NCI-H1930 (cell line): Measurements from ENCODE around the gene FBXL13.
"Not testable (repeated sequence)": the region's sequence is repeated elsewhere in the genome, so short reads cannot be mapped to it uniquely, and the experiment has no call there.

Experiments
- DNase-seq, 2 experiments: peaks; one replicate each; lab custom pipeline; 2025; lab: John Stamatoyannopoulos, UW

The FBXL13 gene

DNA sequence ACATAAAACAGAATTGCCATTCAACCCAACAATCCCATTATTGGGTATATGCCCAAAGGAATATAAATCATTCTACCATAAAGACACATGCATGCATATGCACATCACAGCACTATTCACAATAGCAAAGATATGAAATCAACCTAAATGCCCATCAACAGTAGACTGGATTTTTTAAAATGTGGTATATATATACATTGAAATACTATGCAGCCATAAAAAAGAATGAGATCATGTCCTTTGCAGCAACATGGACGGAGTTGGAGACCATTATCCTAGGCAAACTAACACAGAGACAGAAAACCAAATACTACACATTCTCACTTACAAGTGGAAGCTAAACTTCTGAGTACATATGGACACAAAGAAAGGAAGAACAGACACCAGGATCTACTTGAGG, 51.0 kb downstream of the FBXL13 start:
- not testable (repeated sequence) for DNase-seq

DNA sequence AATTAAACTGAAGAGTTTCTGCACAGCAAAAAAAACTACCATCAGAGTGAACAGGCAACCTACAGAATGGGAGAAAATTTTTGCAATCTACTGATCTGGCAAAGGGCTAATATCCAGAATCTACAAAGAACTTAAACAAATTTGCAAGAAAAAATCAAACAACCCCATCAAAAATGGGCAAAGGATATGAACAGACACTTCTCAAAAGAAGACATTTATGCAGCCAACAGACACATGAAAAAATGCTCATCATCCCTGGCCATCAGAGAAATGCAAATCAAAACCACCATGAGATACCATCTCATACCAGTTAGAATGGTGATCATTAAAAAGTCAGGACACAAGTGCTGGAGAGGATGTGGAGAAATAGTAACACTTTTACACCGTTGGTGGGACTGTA, 53.1 kb downstream of the FBXL13 start:
- DNase-seq: not testable (repeated sequence)

DNA sequence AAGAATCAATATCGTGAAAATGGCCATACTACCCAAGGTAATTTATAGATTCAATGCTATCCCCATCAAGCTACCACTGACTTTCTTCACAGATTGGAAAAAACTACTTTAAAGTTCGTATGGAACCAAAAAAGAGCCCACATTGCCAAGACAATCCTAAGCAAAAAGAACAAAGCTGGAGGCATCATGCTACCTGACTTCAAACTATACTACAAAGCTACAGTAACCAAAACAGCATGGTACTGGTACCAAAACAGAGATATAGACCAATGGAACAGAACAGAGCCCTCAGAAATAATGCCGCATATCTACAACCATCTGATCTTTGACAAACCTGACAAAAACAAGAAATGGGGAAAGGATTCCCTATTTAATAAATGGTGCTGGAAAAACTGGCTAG, 53.7 kb downstream of the FBXL13 start:
- not testable (repeated sequence) for DNase-seq

DNA sequence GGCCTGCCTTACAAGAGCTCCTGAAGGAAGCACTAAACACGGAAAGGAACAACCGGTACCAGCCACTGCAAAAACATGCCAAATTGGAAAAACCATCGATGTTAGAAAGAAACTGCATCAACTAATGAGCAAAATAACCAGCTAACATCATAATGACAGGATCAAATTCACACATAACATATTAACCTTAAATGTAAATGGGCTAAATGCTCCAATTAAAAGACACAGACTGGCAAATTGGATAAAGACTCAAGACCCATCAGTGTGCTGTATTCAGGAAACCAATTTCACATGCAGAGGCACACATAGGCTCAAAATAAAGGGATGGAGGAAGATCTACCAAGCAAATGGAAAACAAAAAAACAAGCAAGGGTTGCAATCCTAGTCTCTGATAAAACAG, 56.3 kb downstream of the FBXL13 start:
- DNase-seq: not testable (repeated sequence)

DNA sequence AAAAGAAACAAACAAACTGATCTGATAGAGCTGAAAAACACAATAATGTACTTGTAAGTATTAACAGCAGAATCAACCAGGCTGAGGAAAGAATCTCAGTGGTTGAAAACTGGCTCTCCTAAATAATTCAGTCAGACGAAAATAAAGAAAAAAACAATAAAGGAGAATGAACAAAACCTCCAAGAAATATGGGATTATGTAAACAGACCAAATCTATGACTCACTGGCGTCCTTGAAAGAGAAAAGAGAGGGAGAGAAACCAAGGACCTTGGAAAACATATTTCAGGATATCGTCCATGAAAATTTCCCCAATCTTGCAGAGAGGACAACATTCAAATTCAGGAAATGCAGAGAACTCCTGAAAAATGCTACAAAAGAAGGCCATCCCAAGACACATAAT, 62.9 kb downstream of the FBXL13 start:
- no peak for DNase-seq

DNA sequence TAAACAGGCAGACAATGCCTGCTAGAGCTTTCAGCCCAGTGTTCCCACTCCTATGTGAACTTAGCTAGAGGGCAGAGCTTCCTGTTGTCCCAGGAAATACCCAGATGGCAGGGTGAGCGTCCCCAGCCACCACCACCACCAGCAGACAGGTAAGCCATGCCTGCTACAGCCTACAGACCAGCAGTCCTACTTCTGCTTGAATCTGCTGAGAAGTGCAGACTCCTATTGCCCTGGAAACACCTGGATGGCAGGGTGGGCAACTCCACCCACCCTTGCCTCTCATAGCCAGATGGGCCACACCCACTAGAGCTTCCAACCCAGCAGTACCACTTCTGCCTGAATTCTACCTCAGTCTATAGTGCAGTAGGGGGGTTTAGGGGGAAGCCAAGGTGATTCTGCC, 64.4 kb downstream of the FBXL13 start:
- no peak for DNase-seq

DNA sequence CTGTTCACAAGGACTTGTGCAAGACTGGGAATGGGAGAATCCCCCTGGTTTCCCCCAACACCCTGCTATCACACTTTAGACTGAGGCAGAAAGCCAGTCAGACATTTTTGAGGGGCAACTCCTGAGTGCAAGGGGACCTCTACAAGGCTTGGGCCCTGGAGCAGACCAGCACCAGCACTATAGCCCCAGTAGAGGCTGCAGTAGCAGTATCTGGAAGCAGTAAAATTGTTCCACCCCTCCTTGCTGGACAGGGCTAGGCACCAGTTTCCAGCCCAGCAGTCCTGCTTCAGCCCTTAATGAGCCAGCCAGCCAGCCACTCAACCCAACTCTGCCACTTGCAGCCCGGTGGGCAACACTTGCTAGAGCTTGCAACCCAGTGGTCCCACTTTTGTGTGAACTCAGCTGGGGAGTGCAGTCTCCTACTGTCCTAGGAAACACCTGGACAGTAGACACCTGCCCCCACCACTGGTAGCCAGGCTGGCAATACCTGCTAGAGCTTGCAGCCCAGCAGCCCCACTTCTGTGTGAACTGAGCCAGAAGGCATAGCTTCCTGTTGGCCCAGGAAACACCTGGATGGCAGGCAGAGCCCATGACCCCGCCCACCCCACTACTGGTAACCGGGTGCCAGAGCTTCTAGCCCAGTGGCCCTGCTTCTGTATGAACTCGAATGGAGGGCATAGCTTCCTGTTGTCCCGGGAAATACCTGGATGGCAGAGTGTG, 65.0 kb downstream of the FBXL13 start:
- no peak for DNase-seq

DNA sequence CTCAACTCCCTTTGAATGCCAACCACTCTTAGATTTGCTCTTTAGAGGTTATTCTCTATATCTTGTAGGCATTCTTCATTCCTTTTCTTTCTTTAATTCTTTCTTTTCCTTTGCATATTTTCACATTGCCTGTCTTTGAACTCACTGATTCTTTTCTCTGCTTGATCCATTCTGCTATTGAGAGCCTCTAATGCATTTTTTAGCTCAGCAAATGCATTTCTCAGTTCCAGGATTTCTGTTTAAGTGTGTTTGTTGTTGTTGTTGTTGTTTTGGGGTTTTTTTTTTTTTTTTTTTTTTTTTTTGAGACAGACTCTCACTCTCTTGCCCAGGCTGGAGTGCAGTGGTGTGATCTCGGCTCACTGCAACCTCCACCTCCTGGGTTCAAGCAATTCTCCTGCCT, 71.6 kb downstream of the FBXL13 start:
- DNase-seq: no peak

DNA sequence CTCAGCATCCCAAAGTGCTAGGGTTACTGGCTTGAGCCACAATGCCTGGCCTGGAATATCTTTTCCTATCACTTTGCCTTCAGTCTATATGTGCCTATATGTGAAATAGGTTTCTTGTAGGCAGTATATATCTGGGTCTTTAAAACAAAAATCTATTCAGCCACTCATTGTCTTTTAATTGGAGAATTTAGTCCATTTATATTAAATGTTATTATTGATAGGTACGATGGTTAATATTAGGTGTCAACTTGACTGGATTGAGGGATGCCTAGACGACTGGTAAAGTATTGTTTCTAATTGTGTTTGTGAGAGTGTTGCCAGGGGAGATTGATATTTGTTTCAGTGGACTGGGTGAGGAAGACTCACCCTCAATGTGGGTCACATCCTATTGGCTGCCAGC, 73.4 kb downstream of the FBXL13 start:
- no peak for DNase-seq

DNA sequence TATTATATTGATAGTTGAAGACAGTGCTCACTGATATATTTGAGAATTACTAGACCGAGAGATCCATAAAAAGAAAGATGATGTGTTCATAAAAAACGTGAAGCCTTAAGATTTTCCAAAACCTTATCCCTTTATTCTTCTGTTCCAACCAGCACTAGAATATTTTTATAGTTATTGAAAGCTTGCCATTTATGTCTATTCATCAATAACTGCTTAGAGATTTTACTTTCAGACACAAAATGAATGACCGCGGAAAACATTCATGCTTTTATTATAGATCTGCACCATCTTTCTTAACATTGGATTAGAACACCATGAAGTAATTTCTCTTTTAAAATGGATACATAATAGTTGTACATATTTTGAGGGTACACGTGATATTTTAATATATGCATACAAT, 77.6 kb downstream of the FBXL13 start:
- no peak for DNase-seq

DNA sequence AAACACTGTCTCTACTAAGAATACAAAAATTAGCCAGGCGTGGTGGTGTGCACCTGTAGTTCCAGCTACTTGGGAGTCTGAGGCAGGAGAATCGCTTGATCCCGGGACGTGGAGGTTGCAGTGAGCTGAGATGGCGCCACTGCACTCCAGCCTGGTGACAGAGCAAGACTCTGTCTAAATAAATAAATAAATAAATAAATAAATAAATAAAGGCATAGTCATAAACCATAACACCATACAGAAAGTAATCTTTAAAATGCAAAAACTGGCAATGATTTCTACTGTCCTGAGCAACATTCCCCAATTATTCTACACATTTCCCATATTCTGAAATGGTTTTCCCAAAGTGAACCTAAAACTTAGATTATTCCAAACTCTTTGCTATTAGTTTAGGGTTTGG, 79.0 kb downstream of the FBXL13 start:
- not testable (repeated sequence) for DNase-seq

DNA sequence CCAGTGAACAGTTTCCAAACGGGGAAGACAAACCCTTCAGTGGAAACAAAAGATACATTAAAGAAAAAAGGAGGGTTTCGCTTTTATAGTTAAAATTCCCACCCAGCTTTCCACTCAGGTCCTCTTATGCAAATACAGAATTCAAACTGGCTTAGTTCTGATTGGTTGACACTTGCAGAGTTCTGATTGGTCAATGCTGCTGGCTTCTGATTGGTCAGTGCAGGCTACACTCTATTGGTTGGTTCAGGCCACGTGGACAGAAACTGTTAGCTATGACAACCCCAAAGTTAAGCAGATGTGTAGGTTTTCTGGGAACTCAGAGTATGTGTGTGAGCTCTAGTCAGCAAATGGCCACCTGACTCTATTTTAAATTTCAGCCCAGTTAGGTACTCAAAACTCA, 80.0 kb downstream of the FBXL13 start:
- no peak for DNase-seq

DNA sequence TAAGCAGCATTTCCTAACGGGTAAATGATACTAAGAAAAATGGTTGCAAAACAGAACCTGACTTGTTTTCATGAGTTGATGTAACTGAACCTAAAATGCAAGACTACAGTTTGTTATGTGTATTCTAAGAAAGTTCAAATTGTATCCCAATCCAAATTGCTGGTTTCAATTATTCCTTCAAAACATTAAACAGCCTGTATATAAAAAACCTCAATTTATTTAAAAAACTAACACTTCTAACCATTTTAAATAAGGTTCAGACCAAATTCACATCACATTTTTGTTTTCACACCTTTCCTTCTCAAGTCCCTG, 80.9 kb downstream of the FBXL13 start:
- no peak for DNase-seq

DNA sequence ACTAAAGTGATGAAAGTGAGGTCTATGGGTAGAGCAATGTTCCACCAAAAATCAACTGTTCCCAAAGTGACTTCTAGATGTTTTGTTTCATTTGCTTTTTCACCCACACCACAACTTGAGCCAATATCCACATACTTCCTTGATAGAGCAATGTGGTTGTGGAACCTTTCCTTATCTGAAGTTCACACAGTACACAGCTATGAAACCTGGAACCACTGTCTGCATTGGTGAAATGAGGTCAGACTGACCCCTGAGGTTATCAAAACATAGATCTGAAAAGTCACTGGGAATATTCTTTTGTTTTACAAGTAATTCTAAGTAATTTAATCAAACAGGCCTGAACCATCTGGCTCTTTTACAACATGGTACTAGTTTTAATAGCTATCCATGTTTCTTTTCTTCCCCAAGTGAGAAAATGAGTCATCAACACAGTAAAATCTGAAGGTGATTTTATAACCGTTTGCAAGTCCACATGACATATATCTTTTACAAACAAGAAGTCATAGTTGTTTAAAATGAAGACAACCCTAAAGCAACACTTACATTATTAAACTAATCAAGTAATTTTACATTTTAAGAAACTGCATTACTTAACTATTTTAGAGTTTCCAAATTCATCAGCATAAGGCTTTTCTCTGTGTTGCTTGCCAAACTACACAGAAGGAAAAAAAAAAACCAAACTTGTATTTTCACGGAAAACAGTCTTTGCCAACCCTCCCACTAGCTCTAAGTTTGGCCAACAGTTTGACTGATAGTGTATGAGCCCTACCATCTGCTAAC, 81.5 kb downstream of the FBXL13 start:
- no peak for DNase-seq

DNA sequence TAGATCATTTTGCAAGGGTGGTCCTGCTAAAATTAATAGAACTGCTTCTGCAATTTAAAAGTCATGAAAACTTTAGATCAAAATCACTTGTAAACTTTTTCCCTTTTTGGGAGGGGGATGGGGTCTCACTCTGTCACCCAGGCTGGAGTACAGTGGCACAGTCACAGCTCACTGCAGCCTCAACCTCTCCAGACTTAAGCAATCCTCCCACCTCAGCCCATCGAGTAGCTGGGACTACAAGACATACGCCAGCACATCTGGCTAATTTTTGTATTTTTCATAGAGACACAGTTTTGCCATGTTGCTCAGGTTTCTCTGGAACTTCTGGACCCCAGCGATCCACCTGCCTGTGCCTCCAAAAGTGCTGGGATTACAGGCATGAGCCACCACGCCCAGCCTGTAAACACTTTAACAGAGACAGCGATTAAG, 82.1 kb downstream of the FBXL13 start:
- DNase-seq: no peak

DNA sequence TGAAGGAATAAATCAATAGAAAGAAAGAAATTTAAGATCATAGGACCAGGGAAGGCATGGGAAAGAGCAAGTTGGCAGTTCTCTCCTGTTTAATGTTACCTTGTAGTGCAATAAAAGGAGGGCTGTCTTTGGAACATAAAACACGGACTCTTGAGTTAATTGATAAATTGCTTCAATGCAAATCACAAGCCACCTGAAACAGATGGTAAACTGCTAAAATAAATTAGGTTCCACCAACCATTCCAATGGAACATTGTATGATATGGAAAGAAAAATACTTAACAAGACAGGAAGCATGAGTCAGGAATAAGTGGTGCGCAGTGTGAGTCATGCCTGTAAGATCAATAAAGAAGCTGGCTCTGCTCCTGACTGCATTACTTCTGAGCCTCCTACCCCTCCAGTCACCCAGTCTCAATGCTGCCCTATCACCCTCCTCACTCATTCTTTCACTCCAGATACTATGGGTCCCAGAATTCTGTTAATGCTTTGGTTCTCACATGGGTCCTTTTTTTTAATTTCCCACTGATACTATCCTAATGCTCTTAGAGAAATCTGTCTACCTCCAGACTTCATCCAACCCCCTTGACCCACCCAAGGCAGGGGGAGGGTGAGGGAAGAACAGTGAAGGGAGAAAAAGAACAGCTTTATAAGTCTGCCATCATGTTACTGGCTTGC, 82.9 kb downstream of the FBXL13 start:
- DNase-seq: no peak

DNA sequence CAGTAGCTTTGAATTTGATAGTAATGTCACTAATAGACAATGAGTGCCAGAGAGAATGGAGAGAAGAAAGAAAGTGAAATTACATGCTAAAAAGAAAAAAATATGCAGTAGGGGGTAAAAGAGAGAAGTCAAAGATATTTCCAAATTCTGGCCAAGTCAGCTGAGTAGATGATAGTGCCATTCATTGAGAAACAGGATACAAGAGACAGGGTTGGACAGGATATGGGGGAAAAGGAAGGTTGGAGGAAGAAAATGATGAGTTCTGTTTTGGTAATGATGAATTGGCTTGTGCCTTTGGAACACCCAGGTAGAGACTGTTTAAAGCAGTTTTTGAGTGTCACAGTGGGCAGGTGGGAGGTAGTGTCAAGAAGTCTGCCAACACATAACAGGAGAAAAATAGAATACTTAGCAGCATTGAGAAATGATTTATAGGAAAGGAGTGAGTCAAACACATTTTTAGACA, 83.5 kb downstream of the FBXL13 start:
- DNase-seq: no peak

DNA sequence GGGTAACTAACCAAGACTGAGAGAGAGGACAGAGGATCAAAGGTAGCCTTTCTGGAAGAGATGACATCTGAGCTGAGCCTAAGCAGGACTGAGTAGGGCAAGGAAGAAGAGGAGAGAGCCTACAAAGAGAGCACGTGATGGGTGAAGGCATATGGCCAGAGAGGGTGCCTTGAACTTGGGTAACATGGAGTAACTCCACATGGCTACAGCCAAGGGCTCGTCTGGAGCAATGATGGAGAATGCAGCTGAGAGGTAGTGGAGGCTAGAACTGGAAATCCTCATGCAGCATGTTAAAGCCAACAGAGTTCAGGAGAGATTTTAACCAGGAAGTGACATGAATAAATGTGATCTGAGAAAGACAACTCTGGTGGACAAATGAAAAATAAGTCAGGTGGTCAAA, 84.0 kb downstream of the FBXL13 start:
- DNase-seq: no peak

DNA sequence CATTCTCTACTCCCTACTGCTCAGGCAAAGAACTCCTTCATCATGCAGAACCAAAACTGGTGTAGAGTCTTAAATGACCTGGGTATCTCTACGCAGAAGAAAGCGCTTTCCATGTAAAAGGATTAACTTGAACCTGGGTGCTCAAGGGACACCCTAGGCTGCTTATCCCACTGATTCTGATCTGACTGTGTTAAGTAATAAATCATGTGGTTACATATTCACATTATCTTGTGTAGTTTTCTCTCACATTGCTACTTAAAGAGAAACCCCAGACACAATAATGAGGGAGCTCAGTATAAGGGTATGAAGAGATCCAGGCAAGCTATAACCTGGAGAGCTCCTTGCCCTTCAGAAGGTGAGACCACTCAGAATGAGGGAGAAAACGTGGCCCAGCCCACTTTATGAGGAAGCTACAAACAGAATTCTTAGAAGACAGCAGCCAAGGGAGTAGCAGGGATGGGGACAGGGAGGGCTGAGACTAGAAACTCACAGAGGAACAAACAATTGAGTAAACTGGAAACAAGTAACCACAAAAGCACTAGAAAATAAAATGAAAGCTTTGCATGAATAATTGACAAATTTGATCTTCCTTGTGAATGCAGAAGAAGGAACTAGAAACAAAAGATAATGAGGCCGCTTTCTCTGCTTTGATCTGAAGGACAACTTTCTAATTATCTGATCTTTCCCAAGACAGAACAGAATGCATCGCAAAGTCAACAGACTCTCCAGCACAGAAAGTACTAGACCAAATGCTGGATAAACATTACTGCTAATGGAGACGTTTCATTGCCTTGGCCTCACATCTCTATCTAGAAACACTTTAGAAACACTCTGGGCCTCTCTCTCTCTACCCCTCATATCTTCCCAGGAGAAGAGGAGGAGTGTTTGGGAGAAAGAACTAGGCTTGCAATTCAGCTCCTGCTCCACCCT, 85.7 kb downstream of the FBXL13 start:
- no peak for DNase-seq

DNA sequence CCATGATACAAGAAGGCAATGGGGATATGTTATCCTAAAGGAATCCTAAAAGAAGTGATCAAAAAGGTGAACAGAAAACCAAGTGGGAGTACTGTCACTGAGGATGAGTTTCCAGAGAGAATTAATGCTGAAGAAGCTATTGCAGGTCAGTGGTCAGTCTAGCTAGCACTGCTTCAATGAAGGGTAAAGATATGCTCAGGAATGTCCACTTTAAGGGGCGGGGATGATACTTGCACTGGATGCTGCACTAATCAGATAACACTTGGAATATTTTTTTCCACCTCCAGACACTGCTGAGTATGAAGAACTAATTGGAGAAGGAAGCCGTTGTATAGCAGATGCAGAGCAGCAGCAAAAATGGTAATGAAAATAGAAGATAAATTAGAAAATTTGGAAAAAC, 86.5 kb downstream of the FBXL13 start:
- DNase-seq: no peak

DNA sequence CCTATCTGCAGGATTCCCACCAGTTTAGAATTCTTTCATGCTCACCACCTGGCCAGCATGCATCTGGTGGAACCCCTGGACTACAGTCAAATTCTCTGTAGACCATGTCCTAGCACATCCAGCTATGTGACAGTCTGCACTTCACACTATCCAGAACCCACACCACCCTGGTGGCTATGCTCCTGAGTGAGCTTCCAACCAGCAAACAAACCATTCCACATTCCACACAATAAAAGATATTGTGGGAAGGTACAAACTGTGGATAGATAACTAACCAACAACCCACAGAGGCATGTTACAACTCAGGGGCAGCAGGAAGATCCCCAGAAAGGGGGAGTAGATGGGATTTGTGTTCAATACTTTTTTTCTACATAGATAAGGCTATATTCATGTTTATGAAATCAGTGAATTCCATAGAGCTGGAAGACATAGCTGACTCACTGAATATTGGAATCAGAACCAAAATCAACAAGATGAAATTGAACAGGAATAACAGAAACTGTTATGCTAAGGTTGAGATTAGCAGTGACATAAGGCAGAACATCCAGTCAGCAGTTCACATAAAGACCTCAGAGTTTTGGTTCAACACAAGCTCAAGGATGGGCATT, 89.3 kb downstream of the FBXL13 start:
- no peak for DNase-seq

DNA sequence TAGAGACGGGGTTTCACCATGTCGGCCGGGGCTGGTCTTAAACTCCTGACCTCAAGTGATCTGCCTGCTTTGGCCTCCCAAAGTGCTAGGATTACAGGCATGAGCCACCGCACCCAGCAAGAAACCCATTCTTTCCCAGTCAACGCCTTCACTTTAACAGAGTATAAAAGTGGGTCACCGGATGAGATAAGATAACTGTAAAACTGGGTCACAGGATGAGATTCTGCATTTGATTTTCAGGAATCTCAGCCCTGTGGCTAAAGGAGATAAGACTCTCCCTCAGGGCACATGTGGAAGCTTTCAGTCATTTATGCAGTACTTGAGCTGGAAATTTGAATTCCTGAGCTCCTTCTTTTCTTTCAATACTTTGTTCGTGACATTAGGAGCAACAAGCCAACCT, 91.0 kb downstream of the FBXL13 start:
- no peak for DNase-seq
